K562 (cell line): ENCODE data around the gene PHKA1. TPM values are rescaled to one million over a fixed set of nuclear protein-coding genes. Genes with fewer than 3 reads are reported as not detected.
A peak's percentile ranks its signal among the peaks of the same experiment; 100 is the strongest.

Source experiments
- BCLAF1 ChIP-seq, 2 experiments: fragments of 450-650 bp in 1 of 2; IDR thresholded peaks; 2 replicates each; pipeline ENCODE4 v1.6.1; 2011 to 2017; ENCODE audit warnings: low read depth in 2 of 2, antibody characterized with exemption in 1 of 2, borderline replicate concordance in 1 of 2, low read length in 1 of 2, mild to moderate bottlenecking in 1 of 2, mixed read lengths in 1 of 2; ENCODE audit not compliant: control insufficient read depth in 1 of 2
- ESRRA ChIP-seq: fragments of 450-650 bp; IDR thresholded peaks from 2 replicates; pipeline ENCODE4 v1.6.1; 2014; ENCODE audit warnings: low read depth, mild to moderate bottlenecking, moderate library complexity, borderline replicate concordance
- L3MBTL2 ChIP-seq: fragments of 450-650 bp; IDR thresholded peaks from 2 replicates; pipeline ENCODE4 v1.6.1; 2016; ENCODE audit warnings: mild to moderate bottlenecking, moderate library complexity
- MTF1 ChIP-seq: fragments of 250-450 bp; sonication (Bioruptor Pico); IDR thresholded peaks from 2 replicates; pipeline ENCODE4 v1.9.0; 2021; ENCODE audit warnings: moderate library complexity, mild to moderate bottlenecking, inconsistent platforms, borderline replicate concordance
- NEUROD1 ChIP-seq: fragments of 150-350 bp; IDR thresholded peaks from 2 replicates; pipeline ENCODE4 v1.6.1; 2014; ENCODE audit warnings: borderline replicate concordance, low read length, low read depth; ENCODE audit not compliant: partially characterized antibody
- OTX1 ChIP-seq: fragments of 450-650 bp; formaldehyde crosslinking; IDR thresholded peaks from 2 replicates; pipeline ENCODE4 v1.4.0; 2022; ENCODE audit warnings: mild to moderate bottlenecking
- SMARCB1 ChIP-seq: IDR thresholded peaks from 2 replicates; pipeline ENCODE4 v1.6.1; 2011; ENCODE audit warnings: improper control_type of control experiment, low read depth; ENCODE audit not compliant: insufficient read length
- TEAD1 ChIP-seq, 2 experiments: fragments of 450-650 bp in 1 of 2; sonication (generic) in 1 of 2; formaldehyde crosslinking; IDR thresholded peaks; 2 replicates each; pipeline versions ENCODE4 v1.4.0 to v1.8.0; 2020 to 2022; ENCODE audit warnings: mild to moderate bottlenecking in 2 of 2, missing genetic modification reagents in 1 of 2
- TSC22D4 ChIP-seq: fragments of 450-650 bp; IDR thresholded peaks from 2 replicates; pipeline ENCODE4 v1.6.1; 2016; ENCODE audit warnings: missing genetic modification characterization, missing biosample characterization, control low read depth
- ZBTB7A ChIP-seq: IDR thresholded peaks from 2 replicates; pipeline ENCODE4 v1.6.1; 2011; ENCODE audit warnings: low read depth, mild to moderate bottlenecking, low read length, moderate library complexity, borderline replicate concordance; ENCODE audit not compliant: control insufficient read depth
- ZKSCAN1 ChIP-seq: fragments of 150-350 bp; IDR thresholded peaks from 2 replicates; pipeline ENCODE4 v1.6.1; 2016; ENCODE audit warnings: low read depth, low read length
- ZNF707 ChIP-seq: fragments of 250-450 bp; sonication (Bioruptor Pico); conservative IDR thresholded peaks from 2 replicates; pipeline ENCODE4 v1.8.0; 2022; ENCODE audit warnings: inconsistent platforms, mild to moderate bottlenecking, moderate library complexity
- ZNF778 ChIP-seq: fragments of 450-650 bp; formaldehyde crosslinking; IDR thresholded peaks from 2 replicates; pipeline ENCODE4 v1.4.0; 2020; ENCODE audit warnings: mild to moderate bottlenecking, moderate library complexity
- polyA plus RNA-seq, 8 experiments: library from polyadenylated mRNA; depleted of rRNA in 4 of 8; stranded (reverse) in 5 of 8; unstranded in 3 of 8; fragments of >200 nt; fragmentation: Nextera tagmentation in 2 of 8; fragmentation: Illumina TruSeq in 1 of 8; extraction: Ambion mirVana in 2 of 8; extraction: Trizol in 1 of 8; gene quantifications; 2 replicates each; pipeline versions ENCODE4 v1.2.1 to v1.2.3, GENCODE V29; 2011 to 2014; ENCODE audit warnings: inconsistent platforms in 1 of 8, missing spikeins in 1 of 8
- total RNA-seq, 7 experiments: library from RNA; depleted of rRNA in 6 of 7; stranded (reverse); fragments of >200 nt in 6 of 7; fragmentation: Illumina TruSeq in 2 of 7; extraction: Trizol in 2 of 7; gene quantifications; 2 replicates each; pipeline versions ENCODE4 v1.2.1 to v1.2.3, GENCODE V29; 2011 to 2021; ENCODE audit warnings: low replicate concordance in 1 of 7
- TF ChIP-seq, protein P1 (sequence below): fragments of 250-450 bp; sonication (Bioruptor Pico); IDR thresholded peaks from 2 replicates; pipeline ENCODE4 v1.8.0; 2022; ENCODE audit warnings: inconsistent platforms
- TF ChIP-seq, protein P2 (sequence below): fragments of 450-650 bp; formaldehyde crosslinking; IDR thresholded peaks from 2 replicates; pipeline ENCODE4 v1.4.0; 2020; ENCODE audit warnings: mild to moderate bottlenecking, moderate library complexity
- TF ChIP-seq, protein P3 (sequence below), 2 experiments: fragments of 450-650 bp; IDR thresholded peaks; 2 replicates each; pipeline ENCODE4 v1.6.1; 2016
- TF ChIP-seq, protein P4 (sequence below): fragments of 200-800 bp; sonication (Bioruptor generic); IDR thresholded peaks from 2 replicates; pipeline ENCODE4 v1.6.1; 2017; ENCODE audit warnings: missing genetic modification characterization, missing compliant biosample characterization

PHKA1 gene
- total and polyA plus RNA-seq, 9 of the 15 experiments (the other 6 are each of a cell fraction or from before 2014, with no cell fraction given): 2.4 to 9.6 (median 5.8) TPM

DNA sequence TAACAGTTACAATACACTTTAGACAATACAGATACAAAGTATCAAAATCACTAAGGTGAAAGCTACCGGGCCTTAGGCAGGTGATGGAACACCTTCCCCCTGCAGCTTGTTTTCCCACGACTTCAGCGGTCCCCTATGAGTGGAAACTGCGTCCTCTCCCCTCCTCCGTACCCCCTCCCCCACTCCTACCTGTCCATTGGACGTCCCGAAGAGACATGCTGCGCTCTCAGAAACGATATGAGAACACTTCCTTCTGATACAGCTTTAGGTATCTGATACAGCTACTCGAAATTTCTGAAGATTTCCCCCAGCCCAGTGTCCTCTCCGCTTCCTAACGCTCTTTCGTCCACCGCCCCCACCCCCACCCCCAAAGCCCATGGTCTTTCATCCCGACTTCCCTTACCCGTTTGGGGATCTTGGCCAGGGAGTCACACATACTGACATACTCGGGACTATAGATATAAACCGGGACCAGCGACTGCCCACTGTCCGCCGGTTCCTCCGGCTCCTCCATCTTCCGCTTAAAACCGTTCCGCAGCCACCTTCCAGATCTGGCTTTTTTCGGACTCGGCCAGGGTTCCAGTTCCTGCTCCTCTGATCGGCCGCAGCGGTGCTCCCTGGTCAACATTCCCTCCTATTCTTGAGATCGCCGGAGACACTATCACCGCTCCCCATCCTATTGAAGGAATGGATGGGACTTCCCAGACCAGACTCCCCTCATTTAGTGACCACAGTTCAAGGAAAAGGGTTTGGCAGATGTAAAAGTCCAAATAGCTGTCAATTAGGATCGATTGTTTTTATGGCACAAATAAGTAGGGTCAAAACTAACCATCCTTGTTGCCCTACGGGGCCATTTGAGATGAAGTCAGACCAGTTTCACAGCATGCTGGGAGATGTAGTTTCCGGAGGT is 141.6 kb downstream of the PHKA1 start, which contains the start of gene HDAC8 (continued):
- TF ChIP-seq NEUROD1 (no peak), ESRRA (no peak), L3MBTL2 (0 out of 2 replicates have a peak, but pooled peaks have one; percentile 9), OTX1 (no peak), ZNF778 (CRISPR knock-in tag) (no peak), ZKSCAN1 (no peak), ZBTB7A (no peak), BCLAF1 (IDR thresholded peaks at IDR 0.05; ENCODE audit: borderline replicate concordance in 1 of 2, control insufficient read depth in 1 of 2, low read depth in 2 of 2, low read length in 1 of 2) (no peak), TEAD1 (CRISPR knock-in tag; IDR thresholded peaks at IDR 0.05) (no peak), ZNF707 (no peak), TSC22D4 (tag) (no peak), MTF1 (CRISPR knock-in tag) (no peak), SMARCB1 (no peak)
- TF ChIP-seq, protein P1, sequence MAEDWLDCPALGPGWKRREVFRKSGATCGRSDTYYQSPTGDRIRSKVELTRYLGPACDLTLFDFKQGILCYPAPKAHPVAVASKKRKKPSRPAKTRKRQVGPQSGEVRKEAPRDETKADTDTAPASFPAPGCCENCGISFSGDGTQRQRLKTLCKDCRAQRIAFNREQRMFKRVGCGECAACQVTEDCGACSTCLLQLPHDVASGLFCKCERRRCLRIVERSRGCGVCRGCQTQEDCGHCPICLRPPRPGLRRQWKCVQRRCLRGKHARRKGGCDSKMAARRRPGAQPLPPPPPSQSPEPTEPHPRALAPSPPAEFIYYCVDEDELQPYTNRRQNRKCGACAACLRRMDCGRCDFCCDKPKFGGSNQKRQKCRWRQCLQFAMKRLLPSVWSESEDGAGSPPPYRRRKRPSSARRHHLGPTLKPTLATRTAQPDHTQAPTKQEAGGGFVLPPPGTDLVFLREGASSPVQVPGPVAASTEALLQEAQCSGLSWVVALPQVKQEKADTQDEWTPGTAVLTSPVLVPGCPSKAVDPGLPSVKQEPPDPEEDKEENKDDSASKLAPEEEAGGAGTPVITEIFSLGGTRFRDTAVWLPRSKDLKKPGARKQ (CRISPR knock-in tag): no peak
- TF ChIP-seq, protein P2, sequence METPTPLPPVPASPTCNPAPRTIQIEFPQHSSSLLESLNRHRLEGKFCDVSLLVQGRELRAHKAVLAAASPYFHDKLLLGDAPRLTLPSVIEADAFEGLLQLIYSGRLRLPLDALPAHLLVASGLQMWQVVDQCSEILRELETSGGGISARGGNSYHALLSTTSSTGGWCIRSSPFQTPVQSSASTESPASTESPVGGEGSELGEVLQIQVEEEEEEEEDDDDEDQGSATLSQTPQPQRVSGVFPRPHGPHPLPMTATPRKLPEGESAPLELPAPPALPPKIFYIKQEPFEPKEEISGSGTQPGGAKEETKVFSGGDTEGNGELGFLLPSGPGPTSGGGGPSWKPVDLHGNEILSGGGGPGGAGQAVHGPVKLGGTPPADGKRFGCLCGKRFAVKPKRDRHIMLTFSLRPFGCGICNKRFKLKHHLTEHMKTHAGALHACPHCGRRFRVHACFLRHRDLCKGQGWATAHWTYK: no peak
- TF ChIP-seq, protein P3, sequence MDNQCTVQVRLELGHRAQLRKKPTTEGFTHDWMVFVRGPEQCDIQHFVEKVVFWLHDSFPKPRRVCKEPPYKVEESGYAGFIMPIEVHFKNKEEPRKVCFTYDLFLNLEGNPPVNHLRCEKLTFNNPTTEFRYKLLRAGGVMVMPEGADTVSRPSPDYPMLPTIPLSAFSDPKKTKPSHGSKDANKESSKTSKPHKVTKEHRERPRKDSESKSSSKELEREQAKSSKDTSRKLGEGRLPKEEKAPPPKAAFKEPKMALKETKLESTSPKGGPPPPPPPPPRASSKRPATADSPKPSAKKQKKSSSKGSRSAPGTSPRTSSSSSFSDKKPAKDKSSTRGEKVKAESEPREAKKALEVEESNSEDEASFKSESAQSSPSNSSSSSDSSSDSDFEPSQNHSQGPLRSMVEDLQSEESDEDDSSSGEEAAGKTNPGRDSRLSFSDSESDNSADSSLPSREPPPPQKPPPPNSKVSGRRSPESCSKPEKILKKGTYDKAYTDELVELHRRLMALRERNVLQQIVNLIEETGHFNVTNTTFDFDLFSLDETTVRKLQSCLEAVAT (IDR thresholded peaks at IDR 0.05): no peak
- TF ChIP-seq, protein P4, sequence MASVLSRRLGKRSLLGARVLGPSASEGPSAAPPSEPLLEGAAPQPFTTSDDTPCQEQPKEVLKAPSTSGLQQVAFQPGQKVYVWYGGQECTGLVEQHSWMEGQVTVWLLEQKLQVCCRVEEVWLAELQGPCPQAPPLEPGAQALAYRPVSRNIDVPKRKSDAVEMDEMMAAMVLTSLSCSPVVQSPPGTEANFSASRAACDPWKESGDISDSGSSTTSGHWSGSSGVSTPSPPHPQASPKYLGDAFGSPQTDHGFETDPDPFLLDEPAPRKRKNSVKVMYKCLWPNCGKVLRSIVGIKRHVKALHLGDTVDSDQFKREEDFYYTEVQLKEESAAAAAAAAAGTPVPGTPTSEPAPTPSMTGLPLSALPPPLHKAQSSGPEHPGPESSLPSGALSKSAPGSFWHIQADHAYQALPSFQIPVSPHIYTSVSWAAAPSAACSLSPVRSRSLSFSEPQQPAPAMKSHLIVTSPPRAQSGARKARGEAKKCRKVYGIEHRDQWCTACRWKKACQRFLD: 0 out of 2 replicates have a peak, but pooled peaks have one; percentile 30
